CD4-positive, CD25-positive, alpha-beta regulatory T cell (primary cell): ENCODE results near the gene ANO8. TPM values are rescaled to one million over a fixed set of nuclear protein-coding genes. Genes with fewer than 3 reads are reported as not detected.
"Not testable (repeated sequence)": the region's sequence is repeated elsewhere in the genome, so short reads cannot be mapped to it uniquely, and the experiment has no call there.

Experiments used
- ATAC-seq, 2 donors: fragments of 150-1000 bp; cut with Tn5 transposase; one replicate each; pipeline ENCODE4 v1.10.0; 2021; ENCODE audit warnings: low read depth in 2 of 2, moderate number of reproducible peaks in 2 of 2, moderate library complexity in 1 of 2
- DNase-seq, 3 donors: peaks; one replicate each; pipeline versions ENCODE4 v3.0.0 to v3.0.0-alpha.2; 2012 to 2022; ENCODE audit warnings: mixed read lengths in 1 of 3
- H3K27ac ChIP-seq: one replicate; pipeline ENCODE4 v1.7.0; 2013; ENCODE audit warnings: mild to moderate bottlenecking, low read length; ENCODE audit not compliant: insufficient read depth, poor library complexity, severe bottlenecking
- H3K27me3 ChIP-seq: one replicate; pipeline ENCODE4 v1.7.0; 2013; ENCODE audit warnings: low read length; ENCODE audit not compliant: control insufficient read depth, insufficient read depth
- H3K36me3 ChIP-seq: one replicate; pipeline ENCODE4 v1.7.0; 2013; ENCODE audit warnings: mild to moderate bottlenecking, low read length, moderate library complexity; ENCODE audit not compliant: control insufficient read depth, insufficient read depth
- H3K4me1 ChIP-seq: 2 replicates; pipeline ENCODE4 v1.7.0; 2013; ENCODE audit warnings: mild to moderate bottlenecking, low read length; ENCODE audit not compliant: insufficient read depth, control insufficient read depth, poor library complexity, severe bottlenecking
- H3K4me3 ChIP-seq: one replicate; pipeline ENCODE4 v1.7.0; 2013; ENCODE audit warnings: low read depth, mild to moderate bottlenecking, low read length, moderate library complexity
- H3K9me3 ChIP-seq, 2 experiments: 1 replicate in 1 of 2; 2 replicates in 1 of 2; pipeline ENCODE4 v1.7.0; 2013; ENCODE audit warnings: low read length in 2 of 2, mild to moderate bottlenecking in 1 of 2, moderate library complexity in 1 of 2; ENCODE audit not compliant: control insufficient read depth in 2 of 2
- H3K27ac Mint-ChIP-seq, 3 donors: one replicate each; pipeline ENCODE4 v1.8.0; 2020 to 2022; ENCODE audit warnings: mild to moderate bottlenecking in 3 of 3, mixed read lengths in 3 of 3, moderate library complexity in 2 of 3
- H3K27me3 Mint-ChIP-seq: one replicate; pipeline ENCODE4 v1.8.0; 2022; ENCODE audit warnings: mild to moderate bottlenecking, mixed read lengths
- H3K36me3 Mint-ChIP-seq: one replicate; pipeline ENCODE4 v1.8.0; 2020; ENCODE audit warnings: mixed read lengths
- H3K4me1 Mint-ChIP-seq, 4 donors: one replicate each; pipeline ENCODE4 v1.8.0; 2020 to 2022; ENCODE audit warnings: mixed read lengths in 4 of 4, mild to moderate bottlenecking in 1 of 4
- H3K4me3 Mint-ChIP-seq, 4 donors: one replicate each; pipeline ENCODE4 v1.8.0; 2020 to 2022; ENCODE audit warnings: mild to moderate bottlenecking in 4 of 4, mixed read lengths in 4 of 4, moderate library complexity in 3 of 4
- H3K9me3 Mint-ChIP-seq, 7 donors: one replicate each; pipeline ENCODE4 v1.8.0; 2020 to 2022; ENCODE audit warnings: mixed read lengths in 7 of 7, mild to moderate bottlenecking in 3 of 7, moderate library complexity in 2 of 7
- polyA plus RNA-seq, 4 donors: library from polyadenylated mRNA; unstranded; fragments of 300-500 nt; fragmentation: Illumina TruSeq; gene quantifications; one replicate each; pipeline ENCODE4 v1.2.3, GENCODE V29; 2021
- total RNA-seq: library from RNA; stranded (reverse); gene quantifications from one replicate; pipeline ENCODE4 v1.2.3, GENCODE V29; 2022

Gene ANO8
- total and polyA plus RNA-seq, 5 donors from 2014 or later, result 0.06 to 17.8 (median 0.10) TPM; not detected in 1

DNA sequence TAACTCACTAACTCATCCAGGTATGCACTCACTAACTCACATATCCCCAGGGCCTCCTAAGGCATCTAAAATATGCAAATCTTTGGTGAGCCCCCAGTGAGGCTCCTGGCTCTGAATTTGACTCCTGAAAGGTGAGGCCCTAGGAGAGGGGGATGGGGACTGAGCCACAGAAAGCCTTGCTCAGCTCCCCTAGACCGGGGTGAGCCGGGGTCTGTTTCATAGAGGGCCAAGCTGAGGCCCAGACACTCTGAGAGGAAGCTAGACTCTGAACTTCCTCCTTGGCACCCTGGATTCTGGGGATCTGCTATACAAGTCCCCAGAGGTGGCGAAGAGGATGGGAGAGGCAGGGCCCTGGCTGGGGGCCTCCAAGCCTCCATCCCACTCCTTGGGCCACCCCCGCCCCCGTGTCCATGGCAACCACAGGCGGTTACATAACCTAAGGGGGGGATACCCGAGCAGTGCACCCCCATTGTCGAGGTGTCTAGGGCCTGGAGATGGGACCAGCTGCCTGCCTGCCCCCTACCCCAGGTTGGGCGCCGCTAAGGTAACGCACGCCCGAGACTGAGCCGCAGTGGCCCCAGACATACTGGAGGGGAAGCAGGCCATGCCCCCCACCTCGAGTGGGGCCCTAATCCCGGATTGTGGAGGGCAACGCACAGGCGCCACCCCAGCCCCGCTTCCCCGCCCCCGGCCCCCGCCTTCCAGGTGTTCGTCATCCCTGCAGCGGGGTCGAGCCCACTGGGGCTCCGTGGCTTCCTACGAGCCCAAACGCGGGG, 32.1 kb downstream of the ANO8 start:
- Mint-ChIP-seq H3K27ac (peak overlapping the region in 2 of 3 donors; percentile 42 to 54), H3K4me3 (peak overlapping the region; percentile 80 to 96 (median 82)), H3K36me3 (peaks cover 5% of the 10 kb centered on the region), H3K9me3 (no peaks in the 10 kb centered on the region), H3K4me1 (peaks cover 5 to 43% (median 20%) of the 10 kb centered on the region in 4 donors), H3K27me3 (no peaks in the 10 kb centered on the region)
- DNase-seq (peak in 1 of 3 donors; percentile 21), ATAC-seq (no peak)
- Histone ChIP-seq H3K27me3 (no peaks in the 10 kb centered on the region), H3K36me3 (peaks cover 4% of the 10 kb centered on the region), H3K4me3 (no peak overlapping the region), H3K9me3 (no peaks in the 10 kb centered on the region), H3K4me1 (peaks cover 40% of the 10 kb centered on the region), H3K27ac (peak overlapping the region; percentile 72)

- no peaks in the 10 kb centered on the region for H3K9me3 Mint-ChIP-seq
- Histone ChIP-seq H3K4me1 (peaks cover 31% of the 10 kb centered on the region), H3K36me3 (peaks cover 4% of the 10 kb centered on the region), H3K4me3 (no peak overlapping the region), H3K27me3 (no peaks in the 10 kb centered on the region), H3K27ac (no peak overlapping the region), H3K9me3 (no peaks in the 10 kb centered on the region)
- peaks cover 5 to 36% (median 18%) of the 10 kb centered on the region in 4 donors for H3K4me1 Mint-ChIP-seq
- peaks cover 5% of the 10 kb centered on the region for H3K36me3 Mint-ChIP-seq
- DNase-seq, result no peak
- no peaks in the 10 kb centered on the region for H3K27me3 Mint-ChIP-seq
- H3K27ac Mint-ChIP-seq, result no peak overlapping the region
- no peak for ATAC-seq
- H3K4me3 Mint-ChIP-seq, result peak overlapping the region in 2 of 4 donors; percentile 28 to 35
Observed at GRCh38 chr19:17300992-17301619, 33.5 kb downstream of the ANO8 start.

GRCh38 chr19:17296976-17297375, 37.7 kb downstream of the ANO8 start:
- H3K27me3 ChIP-seq, result no peaks in the 10 kb centered on the region
- DNase-seq (no peak), ATAC-seq (no peak)
- no peak overlapping the region for H3K4me3 Mint-ChIP-seq
- H3K4me3 ChIP-seq, result no peak overlapping the region
- H3K36me3 ChIP-seq, result peaks cover 4% of the 10 kb centered on the region
- H3K36me3 Mint-ChIP-seq, result peaks cover 5% of the 10 kb centered on the region
- H3K9me3 Mint-ChIP-seq, result no peaks in the 10 kb centered on the region
- no peaks in the 10 kb centered on the region for H3K9me3 ChIP-seq
- no peak overlapping the region for H3K27ac Mint-ChIP-seq
- H3K4me1 ChIP-seq, result peaks cover 9% of the 10 kb centered on the region
- no peaks in the 10 kb centered on the region for H3K27me3 Mint-ChIP-seq
- H3K27ac ChIP-seq, result no peak overlapping the region
- peaks cover 0 to 10% (median 3%) of the 10 kb centered on the region in 4 donors for H3K4me1 Mint-ChIP-seq

- peaks cover 11% of the 10 kb centered on the region for H3K4me1 ChIP-seq
- no peak overlapping the region for H3K4me3 Mint-ChIP-seq
- no peaks in the 10 kb centered on the region for H3K9me3 Mint-ChIP-seq
- H3K4me1 Mint-ChIP-seq, result peaks cover 0 to 5% (median 2%) of the 10 kb centered on the region in 4 donors
- peak overlapping the region in 1 of 3 donors; percentile 69 for H3K27ac Mint-ChIP-seq
- no peaks in the 10 kb centered on the region for H3K27me3 Mint-ChIP-seq
- no peaks in the 10 kb centered on the region for H3K27me3 ChIP-seq
- H3K4me3 ChIP-seq, result no peak overlapping the region
- peaks cover 5% of the 10 kb centered on the region for H3K36me3 Mint-ChIP-seq
- no peak for DNase-seq
- H3K36me3 ChIP-seq, result peaks cover 4% of the 10 kb centered on the region
- no peaks in the 10 kb centered on the region for H3K9me3 ChIP-seq
- ATAC-seq, result no peak
- H3K27ac ChIP-seq, result no peak overlapping the region
Observed at GRCh38 chr19:17296273-17296672, 38.4 kb downstream of the ANO8 start.

- peaks cover 11% of the 10 kb centered on the region for H3K4me1 ChIP-seq
- H3K4me1 Mint-ChIP-seq, H3K4me3 ChIP-seq, DNase-seq, H3K27me3 Mint-ChIP-seq, H3K36me3 Mint-ChIP-seq, H3K9me3 ChIP-seq, H3K4me3 Mint-ChIP-seq, H3K9me3 Mint-ChIP-seq, H3K36me3 ChIP-seq, ATAC-seq, H3K27ac Mint-ChIP-seq, H3K27ac ChIP-seq, H3K27me3 ChIP-seq: not testable (repeated sequence)
Observed at GRCh38 chr19:17295551-17295950, 39.1 kb downstream of the ANO8 start.

GRCh38 chr19:17294051-17294891, 40.4 kb downstream of the ANO8 start:
- Mint-ChIP-seq H3K36me3 (peaks cover 5% of the 10 kb centered on the region), H3K4me3 (peak overlapping the region in 2 of 4 donors; percentile 47 to 85), H3K9me3 (peaks cover 0 to 1% (median 0%) of the 10 kb centered on the region in 7 donors), H3K4me1 (peaks cover 0 to 5% (median 2%) of the 10 kb centered on the region in 4 donors), H3K27ac (no peak overlapping the region), H3K27me3 (peaks cover 6% of the 10 kb centered on the region)
- H3K4me1 ChIP-seq, result peaks cover 11% of the 10 kb centered on the region
- no peak for ATAC-seq
- DNase-seq, result peak in 2 of 3 donors; percentile 29 to 32
- H3K9me3 ChIP-seq, result no peaks in the 10 kb centered on the region
- H3K36me3 ChIP-seq, result peaks cover 4% of the 10 kb centered on the region
- no peak overlapping the region for H3K4me3 ChIP-seq
- H3K27ac ChIP-seq, result no peak overlapping the region
- H3K27me3 ChIP-seq, result no peaks in the 10 kb centered on the region

DNA sequence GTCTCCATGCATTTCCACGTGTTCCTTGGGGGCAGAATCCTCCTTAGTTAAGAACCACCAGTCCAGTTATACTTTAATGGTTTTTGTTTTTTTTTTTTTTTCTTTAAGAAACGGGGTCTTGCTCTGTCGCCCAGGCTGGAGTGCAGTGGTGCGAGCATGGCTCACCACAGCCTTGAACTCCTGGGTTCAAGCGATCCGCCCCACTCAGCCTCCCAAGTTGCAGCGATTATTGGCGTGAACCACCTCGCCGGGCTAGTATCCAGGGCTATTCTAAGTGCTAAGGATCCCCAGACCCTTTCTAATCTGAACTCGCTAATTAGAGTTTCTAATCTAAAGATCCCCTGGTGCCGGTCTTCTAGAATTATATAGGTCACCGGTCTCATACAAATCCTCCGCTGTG, 41.0 kb downstream of the ANO8 start:
- no peak overlapping the region for H3K27ac ChIP-seq
- H3K27me3 Mint-ChIP-seq, result peaks cover 6% of the 10 kb centered on the region
- ATAC-seq (no peak), DNase-seq (no peak)
- H3K4me3 ChIP-seq, result no peak overlapping the region
- peaks cover 5% of the 10 kb centered on the region for H3K36me3 Mint-ChIP-seq
- H3K9me3 Mint-ChIP-seq, result peaks cover 0 to 1% (median 0%) of the 10 kb centered on the region in 7 donors
- H3K36me3 ChIP-seq, result peaks cover 4% of the 10 kb centered on the region
- no peak overlapping the region for H3K27ac Mint-ChIP-seq
- H3K4me3 Mint-ChIP-seq, result peak overlapping the region in 2 of 4 donors; percentile 47 to 85
- H3K4me1 Mint-ChIP-seq, result peaks cover 0 to 5% (median 2%) of the 10 kb centered on the region in 4 donors
- H3K9me3 ChIP-seq, result no peaks in the 10 kb centered on the region
- peaks cover 11% of the 10 kb centered on the region for H3K4me1 ChIP-seq
- no peaks in the 10 kb centered on the region for H3K27me3 ChIP-seq
